Occipital lobe (tissue), 2 donors: ENCODE measurements around the gene VWA8. TPM values are rescaled to one million over a fixed set of nuclear protein-coding genes. Genes with fewer than 3 reads are reported as not detected.
"Not testable (repeated sequence)": the region's sequence is repeated elsewhere in the genome, so short reads cannot be mapped to it uniquely, and the experiment has no call there.

Experiments
- DNase-seq: peaks from one replicate; lab custom pipeline; 2025; lab: John Stamatoyannopoulos, UW
- total RNA-seq: library from RNA; depleted of rRNA; stranded (reverse); fragments of >200 nt; gene quantifications from one replicate; pipeline ENCODE4 v1.2.3, GENCODE V29; 2014

The VWA8 gene
- total RNA-seq, 1 donor from 2014 or later, result 53.7 TPM

GRCh38 chr13:41588899-41589298, 372.0 kb downstream of the VWA8 start:
- DNase-seq, result no peak

- no peak for DNase-seq
These were observed 372.5 kb downstream of the VWA8 start for GRCh38 chr13:41588448-41588847.

GRCh38 chr13:41587490-41587889, 373.4 kb downstream of the VWA8 start:
- no peak for DNase-seq

- DNase-seq, result no peak
These were observed 374.7 kb downstream of the VWA8 start for GRCh38 chr13:41586216-41586615.

GRCh38 chr13:41582027-41582463, 378.9 kb downstream of the VWA8 start:
- no peak for DNase-seq

- no peak for DNase-seq
These were observed 380.6 kb downstream of the VWA8 start for GRCh38 chr13:41580345-41580744.

DNA sequence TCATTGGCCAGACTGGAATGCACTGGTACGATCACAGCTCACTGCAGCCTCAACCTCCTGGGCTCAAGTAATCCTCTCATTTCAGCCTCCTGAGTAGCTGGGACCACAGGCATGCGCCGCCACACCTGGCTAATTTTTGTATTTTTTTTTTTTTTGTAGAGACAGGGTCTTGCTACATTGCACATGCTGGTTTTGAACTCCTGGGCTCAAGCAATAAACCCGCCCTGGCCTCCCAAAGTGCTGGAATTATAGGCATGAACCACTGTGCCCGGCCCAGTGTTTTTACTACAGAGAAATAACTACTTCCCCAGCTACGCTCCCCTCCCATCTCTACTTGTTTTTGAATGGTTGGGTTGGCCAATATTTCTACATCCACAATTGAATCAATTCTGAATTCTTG, 381.0 kb downstream of the VWA8 start:
- DNase-seq, result no peak

DNA sequence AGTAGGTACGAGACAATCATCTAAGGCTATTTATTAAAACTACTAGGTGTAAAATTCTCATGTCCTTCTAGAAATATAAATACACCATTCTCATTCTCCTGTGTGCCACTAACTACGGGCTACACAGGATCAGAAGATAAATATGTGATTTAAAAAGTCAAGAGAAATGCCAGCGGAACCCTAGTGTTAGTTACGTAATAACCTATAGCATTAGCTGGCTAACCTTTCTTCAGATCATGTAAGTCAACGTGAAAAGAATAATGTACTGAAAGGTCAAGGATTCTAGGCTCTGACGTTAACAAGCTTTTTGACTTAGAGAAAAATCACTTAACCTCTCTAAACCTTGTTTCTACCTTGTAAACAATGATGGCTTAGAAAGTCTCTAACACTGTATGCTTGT, 381.7 kb downstream of the VWA8 start:
- DNase-seq, result no peak

DNA sequence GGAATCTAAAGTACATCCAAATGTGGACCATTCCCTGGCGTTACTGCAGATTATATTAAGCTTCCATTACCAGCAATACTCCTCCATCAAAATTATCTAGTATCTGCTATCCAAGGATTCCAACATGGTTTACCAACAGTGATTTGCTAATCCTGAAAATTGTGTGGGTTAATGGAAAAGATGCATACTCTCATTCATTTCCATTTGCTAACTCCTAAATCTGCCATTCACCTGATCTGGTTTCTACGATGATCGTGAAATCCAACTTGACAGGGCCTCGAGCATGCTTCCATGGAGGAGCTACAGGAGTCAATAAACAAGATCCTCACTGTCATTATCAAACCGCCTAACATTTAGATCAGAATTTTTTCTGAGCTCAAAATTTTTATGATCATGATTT, 382.5 kb downstream of the VWA8 start:
- no peak for DNase-seq

DNA sequence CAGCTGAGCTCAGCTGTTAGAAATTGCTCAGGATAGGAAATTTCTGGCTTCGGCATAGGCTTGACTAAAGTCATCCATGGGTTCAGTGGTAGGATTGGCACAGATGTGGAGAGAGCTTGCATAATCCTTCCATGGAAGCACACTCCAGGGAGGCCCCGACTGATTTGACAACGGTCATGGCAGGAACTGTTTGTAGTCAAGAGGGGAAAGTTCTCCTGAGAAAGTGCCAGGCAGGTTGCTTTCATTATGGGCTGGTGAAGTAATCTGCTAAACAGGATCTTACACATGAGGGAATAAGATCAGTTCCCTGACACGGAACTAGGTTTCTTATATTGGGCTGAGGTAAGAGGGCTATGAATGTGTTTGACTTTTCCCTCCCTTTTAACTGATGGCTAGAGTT, 383.5 kb downstream of the VWA8 start:
- no peak for DNase-seq

DNA sequence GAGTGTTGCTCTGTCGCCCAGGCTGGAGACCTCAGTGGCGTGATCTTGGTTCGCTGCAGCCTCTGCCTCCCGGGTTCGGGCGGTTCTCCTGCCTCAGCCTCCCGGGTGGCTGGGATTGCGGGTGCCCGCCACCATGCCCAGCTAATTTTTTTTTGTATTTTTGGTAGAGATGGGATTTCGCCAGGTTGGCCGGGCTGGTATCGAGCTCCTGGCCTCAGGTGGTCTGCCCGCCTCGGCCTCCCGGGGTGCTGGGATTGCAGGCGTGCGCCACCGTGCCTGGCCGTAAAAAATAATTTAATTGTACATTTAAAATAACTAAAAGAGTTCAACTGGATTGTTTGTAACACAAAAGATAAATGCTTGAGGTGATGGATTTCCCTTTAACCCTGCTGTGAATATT, 387.3 kb downstream of the VWA8 start:
- not testable (repeated sequence) for DNase-seq

DNA sequence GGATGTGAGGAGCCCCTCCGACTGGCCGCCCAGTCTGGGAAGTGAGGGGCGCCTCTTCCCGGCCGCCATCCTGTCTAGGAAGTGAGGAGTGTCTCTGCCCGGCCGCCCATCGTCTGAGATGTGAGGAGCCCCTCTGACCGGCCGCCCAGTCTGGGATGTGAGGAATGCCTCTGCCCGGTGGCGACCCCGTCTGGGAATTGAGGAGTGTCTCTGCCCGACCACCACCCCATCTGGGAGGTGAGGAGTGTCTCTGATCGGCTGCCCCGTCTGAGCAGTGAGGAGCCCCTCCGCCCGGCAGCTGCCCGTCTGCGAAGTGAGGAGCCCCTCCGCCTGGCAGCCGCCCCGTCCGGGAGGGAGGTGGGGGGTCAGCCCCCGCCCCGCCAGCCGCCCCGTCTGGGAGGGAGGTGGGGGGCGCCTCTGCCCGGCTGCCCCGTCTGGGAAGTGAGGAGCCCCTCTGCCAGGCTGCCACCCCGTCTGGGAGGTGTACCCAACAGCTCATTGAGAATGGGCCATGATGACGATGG, 389.0 kb downstream of the VWA8 start:
- not testable (repeated sequence) for DNase-seq

DNA sequence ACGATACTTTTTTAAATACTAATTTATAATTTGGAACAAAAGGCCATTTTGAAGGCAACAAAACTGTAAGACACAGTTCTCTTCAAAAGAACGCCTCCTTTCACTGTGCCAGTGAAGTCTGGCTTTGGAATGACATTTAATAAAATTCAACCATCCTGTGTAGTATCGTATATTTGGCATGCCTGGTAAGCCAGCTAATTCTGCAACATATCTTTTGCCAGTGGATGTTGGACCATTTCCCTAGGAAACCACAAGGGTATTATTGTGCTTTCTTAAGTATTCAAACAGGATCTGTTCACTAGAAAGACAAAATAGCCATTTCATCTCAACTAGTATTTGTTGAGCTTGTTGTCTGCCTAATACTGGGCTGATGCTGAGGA, 391.9 kb downstream of the VWA8 start:
- DNase-seq, result no peak

GRCh38 chr13:41568143-41568971, 392.6 kb downstream of the VWA8 start:
- DNase-seq, result no peak

DNA sequence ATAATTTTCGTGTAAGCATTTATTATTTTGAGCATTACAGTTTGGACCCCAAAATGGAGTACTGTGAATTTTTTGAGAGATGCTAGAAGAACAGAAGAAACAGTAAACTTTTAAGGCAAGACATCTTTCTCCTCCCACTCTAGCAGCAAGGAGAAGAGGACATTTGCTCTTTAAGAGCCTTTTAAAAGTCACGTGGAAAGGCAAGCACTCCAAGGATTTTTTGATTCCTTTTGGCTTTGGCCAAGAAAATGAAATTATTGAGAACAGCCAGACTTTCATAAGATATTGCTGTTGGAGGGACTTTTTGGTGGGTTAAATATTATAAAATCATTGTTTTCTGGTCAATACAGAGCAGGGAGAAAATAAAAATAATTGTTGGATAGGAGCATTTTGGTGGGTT, 393.5 kb downstream of the VWA8 start:
- no peak for DNase-seq

DNA sequence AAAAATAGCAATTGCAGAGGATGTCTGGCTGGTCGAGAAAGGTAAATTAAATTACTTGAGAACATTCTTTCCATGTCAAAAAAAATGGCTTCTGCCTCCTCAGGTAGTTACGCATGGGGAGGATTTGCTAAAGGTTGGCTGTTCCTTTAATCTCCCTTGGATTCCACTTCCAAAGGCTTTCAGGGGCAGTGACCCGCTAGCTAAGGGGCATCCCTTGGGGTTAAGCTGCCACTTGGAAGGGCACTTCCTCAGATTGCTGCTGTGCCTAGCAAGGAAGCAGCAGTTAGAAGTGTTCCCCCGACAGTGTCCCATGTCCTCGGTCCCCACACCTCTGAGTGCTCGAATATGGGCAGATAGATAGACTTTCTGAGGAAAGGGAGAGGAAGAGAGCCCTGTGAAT, 395.1 kb downstream of the VWA8 start:
- no peak for DNase-seq

DNA sequence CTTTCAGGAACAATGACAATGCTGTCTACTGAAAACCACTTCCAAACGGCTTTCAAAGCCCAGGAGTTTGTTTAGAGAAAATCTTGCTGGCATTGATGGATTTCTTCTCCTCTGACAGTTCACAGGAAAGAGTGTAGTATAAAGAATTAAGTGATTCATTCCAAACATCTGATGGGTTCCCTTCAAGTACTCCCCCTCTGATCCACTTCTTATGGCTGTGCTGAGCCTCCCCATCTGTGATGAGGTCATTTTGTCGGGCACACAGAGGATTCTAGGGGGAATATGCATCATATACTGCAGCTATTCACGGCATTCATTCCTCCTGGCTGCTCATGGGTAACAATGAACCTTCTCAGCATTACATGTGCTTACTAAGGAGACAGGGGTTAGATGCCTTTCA, 395.7 kb downstream of the VWA8 start:
- DNase-seq, result peak; percentile 24

GRCh38 chr13:41563984-41564365, 396.9 kb downstream of the VWA8 start:
- no peak for DNase-seq

DNA sequence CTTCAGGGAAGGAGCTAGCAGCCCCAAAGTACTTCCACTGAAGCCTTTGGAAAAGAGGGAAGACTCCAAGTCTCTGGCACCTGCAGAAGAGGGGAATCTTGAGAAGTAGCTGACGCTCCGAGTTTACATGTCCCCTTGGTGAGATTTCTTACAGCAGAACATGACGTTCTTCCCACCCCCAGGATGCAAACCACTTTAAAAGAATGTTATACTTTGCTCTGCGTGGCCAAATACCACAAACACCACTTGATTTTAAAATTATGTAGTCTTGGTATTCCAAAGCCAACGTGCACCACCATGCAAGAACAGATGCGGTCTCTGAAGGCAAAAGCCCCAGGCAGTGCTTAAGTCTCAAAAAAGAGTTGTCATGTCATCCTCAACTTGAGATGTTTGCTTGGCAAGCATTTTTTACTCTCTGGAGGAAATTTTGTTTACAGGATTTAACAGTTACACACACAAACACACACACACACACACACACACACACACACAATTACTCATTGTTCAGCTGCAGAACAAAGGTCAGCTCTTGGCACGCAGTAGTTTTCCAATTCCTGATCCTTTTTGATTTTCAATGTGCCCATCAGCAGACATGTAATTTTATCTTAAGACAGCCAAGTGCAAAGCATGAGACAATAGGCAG, 397.4 kb downstream of the VWA8 start:
- DNase-seq, result peak; percentile 38

DNA sequence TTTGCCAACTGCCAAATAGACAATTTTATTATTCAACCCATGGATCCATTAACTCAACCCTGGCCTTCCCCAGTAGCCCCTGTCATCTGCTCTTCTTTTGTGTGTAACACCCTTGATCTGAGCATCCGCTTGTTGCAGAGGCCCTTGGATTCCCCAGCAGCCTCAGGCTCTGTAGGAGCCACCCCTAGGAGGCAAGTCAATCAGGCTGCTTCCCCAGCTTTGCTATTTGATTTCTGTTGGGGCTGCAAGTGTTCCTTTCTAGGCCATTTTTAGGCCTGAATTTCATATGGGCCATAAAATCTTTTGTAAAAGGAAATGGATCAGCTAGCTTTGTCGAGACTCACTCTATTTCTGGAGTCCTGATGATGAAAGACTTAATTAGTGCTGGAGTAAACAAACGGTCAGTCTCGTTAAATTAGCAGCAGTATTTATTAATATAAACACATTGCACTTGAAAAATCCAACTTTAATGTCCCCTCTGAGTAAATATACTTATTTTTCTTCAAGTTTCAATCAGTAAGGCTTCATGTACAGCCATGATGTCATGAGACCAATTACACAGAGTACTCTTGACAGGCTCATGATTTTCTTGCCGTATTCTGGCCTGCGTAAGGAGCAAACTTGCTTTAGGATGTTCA, 398.2 kb downstream of the VWA8 start:
- no peak for DNase-seq

DNA sequence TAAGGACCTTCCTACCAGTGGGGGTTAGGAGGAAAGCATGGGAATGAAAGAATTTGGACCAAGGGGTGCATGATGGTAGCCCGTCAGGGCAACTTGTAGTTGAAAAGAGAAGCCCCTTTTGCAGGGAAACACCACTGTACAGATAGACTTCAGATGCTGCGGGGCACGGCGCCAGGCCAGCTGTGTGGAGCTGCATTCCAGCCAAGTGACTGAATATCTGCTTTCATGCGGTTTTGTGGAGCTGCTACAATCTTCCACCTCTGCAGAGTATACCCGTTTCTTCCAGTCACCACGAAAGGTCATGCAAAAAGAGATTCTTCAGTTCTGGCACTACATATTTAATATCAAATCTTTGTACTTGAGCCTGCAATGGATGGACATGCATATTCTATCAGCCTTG, 398.8 kb downstream of the VWA8 start:
- peak; percentile 71 for DNase-seq

- DNase-seq, result no peak
These were observed 399.7 kb downstream of the VWA8 start for GRCh38 chr13:41561170-41561569.
